WTC11 (cell line): ENCODE data around the gene CDK2.

Source experiments
- FOXJ3 ChIP-seq: sonication (generic); formaldehyde crosslinking; IDR thresholded peaks from 2 replicates; pipeline ENCODE4 v1.9.0; 2021; ENCODE audit warnings: missing genetic modification reagents, mild to moderate bottlenecking, borderline replicate concordance
- FOXP1 ChIP-seq: sonication (generic); formaldehyde crosslinking; IDR thresholded peaks from 2 replicates; pipeline ENCODE4 v1.8.0; 2022; ENCODE audit warnings: missing genetic modification reagents, mild to moderate bottlenecking, moderate library complexity, borderline replicate concordance
- GABPB1 ChIP-seq: sonication (generic); formaldehyde crosslinking; IDR thresholded peaks from 2 replicates; pipeline ENCODE4 v1.8.1; 2023; ENCODE audit warnings: mild to moderate bottlenecking, missing genetic modification reagents
- JUN ChIP-seq: sonication (generic); formaldehyde crosslinking; IDR thresholded peaks from 2 replicates; pipeline ENCODE4 v1.8.0; 2023; ENCODE audit warnings: mild to moderate bottlenecking, missing genetic modification reagents
- NR3C1 ChIP-seq: sonication (generic); formaldehyde crosslinking; conservative IDR thresholded peaks from 2 replicates; pipeline ENCODE4 v1.8.1; 2023; ENCODE audit warnings: low read depth, mild to moderate bottlenecking, missing genetic modification reagents
- OVOL2 ChIP-seq: fragments of 250-450 bp; sonication (Bioruptor Pico); IDR thresholded peaks from 2 replicates; pipeline ENCODE4 v1.9.0; 2021; ENCODE audit warnings: mild to moderate bottlenecking, borderline replicate concordance
- TF ChIP-seq, protein P1 (sequence below): sonication (generic); formaldehyde crosslinking; IDR thresholded peaks from 2 replicates; pipeline ENCODE4 v1.8.1; 2023; ENCODE audit warnings: mild to moderate bottlenecking, missing genetic modification reagents, moderate library complexity
- TF ChIP-seq, protein P2 (sequence below): sonication (generic); formaldehyde crosslinking; IDR thresholded peaks from 2 replicates; pipeline ENCODE4 v1.8.1; 2023; ENCODE audit warnings: mild to moderate bottlenecking, missing genetic modification reagents, borderline replicate concordance
- TF ChIP-seq, protein P3 (sequence below): fragments of 200-600 bp; IDR thresholded peaks from 2 replicates; pipeline ENCODE4 v1.8.0; 2022; ENCODE audit warnings: antibody characterized with exemption
- TF ChIP-seq, protein P4 (sequence below): sonication (generic); formaldehyde crosslinking; IDR thresholded peaks from 2 replicates; pipeline ENCODE4 v1.8.1; 2022; ENCODE audit warnings: missing genetic modification reagents, borderline replicate concordance

DNA sequence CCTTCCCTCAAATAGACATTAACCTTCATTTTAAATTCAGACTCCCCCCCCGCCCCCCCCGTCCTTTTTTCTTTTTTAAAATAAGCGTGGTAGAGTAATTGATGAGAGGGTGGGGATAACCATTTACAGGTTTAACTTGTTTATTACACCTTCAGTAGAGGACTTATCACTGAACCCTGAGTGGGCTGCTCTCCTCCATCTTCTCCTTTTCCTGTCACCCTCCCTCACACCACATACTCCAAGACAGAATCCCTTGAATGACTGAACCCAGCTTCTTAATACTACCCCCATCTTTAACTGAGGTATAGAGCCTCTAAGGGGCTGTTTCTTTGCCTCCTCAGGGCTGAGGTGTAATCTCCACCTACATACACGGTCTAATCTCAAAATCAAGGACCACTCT, 50.6 kb downstream of the CDK2 start:
- TF ChIP-seq GABPB1 (CRISPR knock-in tag) (no peak), NR3C1 (CRISPR knock-in tag) (no peak), OVOL2 (no peak), FOXP1 (CRISPR knock-in tag) (no peak), FOXJ3 (CRISPR knock-in tag) (no peak), JUN (CRISPR knock-in tag) (no peak)
- TF ChIP-seq, protein P1, sequence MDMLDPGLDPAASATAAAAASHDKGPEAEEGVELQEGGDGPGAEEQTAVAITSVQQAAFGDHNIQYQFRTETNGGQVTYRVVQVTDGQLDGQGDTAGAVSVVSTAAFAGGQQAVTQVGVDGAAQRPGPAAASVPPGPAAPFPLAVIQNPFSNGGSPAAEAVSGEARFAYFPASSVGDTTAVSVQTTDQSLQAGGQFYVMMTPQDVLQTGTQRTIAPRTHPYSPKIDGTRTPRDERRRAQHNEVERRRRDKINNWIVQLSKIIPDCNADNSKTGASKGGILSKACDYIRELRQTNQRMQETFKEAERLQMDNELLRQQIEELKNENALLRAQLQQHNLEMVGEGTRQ (CRISPR knock-in tag): no peak
- TF ChIP-seq, protein P2, sequence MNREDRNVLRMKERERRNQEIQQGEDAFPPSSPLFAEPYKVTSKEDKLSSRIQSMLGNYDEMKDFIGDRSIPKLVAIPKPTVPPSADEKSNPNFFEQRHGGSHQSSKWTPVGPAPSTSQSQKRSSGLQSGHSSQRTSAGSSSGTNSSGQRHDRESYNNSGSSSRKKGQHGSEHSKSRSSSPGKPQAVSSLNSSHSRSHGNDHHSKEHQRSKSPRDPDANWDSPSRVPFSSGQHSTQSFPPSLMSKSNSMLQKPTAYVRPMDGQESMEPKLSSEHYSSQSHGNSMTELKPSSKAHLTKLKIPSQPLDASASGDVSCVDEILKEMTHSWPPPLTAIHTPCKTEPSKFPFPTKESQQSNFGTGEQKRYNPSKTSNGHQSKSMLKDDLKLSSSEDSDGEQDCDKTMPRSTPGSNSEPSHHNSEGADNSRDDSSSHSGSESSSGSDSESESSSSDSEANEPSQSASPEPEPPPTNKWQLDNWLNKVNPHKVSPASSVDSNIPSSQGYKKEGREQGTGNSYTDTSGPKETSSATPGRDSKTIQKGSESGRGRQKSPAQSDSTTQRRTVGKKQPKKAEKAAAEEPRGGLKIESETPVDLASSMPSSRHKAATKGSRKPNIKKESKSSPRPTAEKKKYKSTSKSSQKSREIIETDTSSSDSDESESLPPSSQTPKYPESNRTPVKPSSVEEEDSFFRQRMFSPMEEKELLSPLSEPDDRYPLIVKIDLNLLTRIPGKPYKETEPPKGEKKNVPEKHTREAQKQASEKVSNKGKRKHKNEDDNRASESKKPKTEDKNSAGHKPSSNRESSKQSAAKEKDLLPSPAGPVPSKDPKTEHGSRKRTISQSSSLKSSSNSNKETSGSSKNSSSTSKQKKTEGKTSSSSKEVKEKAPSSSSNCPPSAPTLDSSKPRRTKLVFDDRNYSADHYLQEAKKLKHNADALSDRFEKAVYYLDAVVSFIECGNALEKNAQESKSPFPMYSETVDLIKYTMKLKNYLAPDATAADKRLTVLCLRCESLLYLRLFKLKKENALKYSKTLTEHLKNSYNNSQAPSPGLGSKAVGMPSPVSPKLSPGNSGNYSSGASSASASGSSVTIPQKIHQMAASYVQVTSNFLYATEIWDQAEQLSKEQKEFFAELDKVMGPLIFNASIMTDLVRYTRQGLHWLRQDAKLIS: no peak
- TF ChIP-seq, protein P3, sequence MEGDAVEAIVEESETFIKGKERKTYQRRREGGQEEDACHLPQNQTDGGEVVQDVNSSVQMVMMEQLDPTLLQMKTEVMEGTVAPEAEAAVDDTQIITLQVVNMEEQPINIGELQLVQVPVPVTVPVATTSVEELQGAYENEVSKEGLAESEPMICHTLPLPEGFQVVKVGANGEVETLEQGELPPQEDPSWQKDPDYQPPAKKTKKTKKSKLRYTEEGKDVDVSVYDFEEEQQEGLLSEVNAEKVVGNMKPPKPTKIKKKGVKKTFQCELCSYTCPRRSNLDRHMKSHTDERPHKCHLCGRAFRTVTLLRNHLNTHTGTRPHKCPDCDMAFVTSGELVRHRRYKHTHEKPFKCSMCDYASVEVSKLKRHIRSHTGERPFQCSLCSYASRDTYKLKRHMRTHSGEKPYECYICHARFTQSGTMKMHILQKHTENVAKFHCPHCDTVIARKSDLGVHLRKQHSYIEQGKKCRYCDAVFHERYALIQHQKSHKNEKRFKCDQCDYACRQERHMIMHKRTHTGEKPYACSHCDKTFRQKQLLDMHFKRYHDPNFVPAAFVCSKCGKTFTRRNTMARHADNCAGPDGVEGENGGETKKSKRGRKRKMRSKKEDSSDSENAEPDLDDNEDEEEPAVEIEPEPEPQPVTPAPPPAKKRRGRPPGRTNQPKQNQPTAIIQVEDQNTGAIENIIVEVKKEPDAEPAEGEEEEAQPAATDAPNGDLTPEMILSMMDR: no peak
- TF ChIP-seq, protein P4, sequence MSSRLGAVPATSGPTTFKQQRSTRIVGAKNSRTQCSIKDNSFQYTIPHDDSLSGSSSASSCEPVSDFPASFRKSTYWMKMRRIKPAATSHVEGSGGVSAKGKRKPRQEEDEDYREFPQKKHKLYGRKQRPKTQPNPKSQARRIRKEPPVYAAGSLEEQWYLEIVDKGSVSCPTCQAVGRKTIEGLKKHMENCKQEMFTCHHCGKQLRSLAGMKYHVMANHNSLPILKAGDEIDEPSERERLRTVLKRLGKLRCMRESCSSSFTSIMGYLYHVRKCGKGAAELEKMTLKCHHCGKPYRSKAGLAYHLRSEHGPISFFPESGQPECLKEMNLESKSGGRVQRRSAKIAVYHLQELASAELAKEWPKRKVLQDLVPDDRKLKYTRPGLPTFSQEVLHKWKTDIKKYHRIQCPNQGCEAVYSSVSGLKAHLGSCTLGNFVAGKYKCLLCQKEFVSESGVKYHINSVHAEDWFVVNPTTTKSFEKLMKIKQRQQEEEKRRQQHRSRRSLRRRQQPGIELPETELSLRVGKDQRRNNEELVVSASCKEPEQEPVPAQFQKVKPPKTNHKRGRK: no peak
